Activated naive CD8-positive, alpha-beta T cell treated with anti-CD3 and anti-CD28 coated beads, Interleukin-2, amount 50 U/mL, for 16 hours (primary cell): Measurements from ENCODE around the gene ARL17B.
A peak's percentile ranks its signal among the peaks of the same experiment; 100 is the strongest.
"Not testable (repeated sequence)": the region's sequence is repeated elsewhere in the genome, so short reads cannot be mapped to it uniquely, and the experiment has no call there.

ENCODE experiments used
- DNase-seq: peaks from one replicate; pipeline ENCODE4 v3.0.0-alpha.2; 2020; ENCODE audit warnings: low read depth, low spot score

ARL17B gene

GRCh38 chr17:46290906-46291546 lies 70.5 kb downstream of the ARL17B start:
- DNase-seq, result not testable (repeated sequence)

DNA sequence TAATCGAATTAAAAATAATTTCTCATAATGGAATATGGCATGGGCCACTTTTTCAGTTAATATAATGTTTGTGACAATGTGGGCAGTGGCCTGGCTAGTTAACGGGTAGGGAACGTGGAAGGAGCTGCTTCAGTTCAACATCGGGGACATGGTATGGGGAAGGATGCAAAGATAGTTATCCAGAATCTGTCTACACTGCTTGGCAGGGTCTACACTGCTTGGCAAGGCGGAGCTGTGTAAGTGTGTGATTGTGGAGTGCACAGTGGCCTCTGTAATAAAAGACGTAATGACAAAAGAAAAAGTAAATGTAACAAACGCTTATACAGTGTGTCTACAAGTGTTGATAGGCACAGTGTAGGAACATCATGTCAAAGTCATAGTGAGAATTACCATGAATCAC lies 74.0 kb downstream of the ARL17B start:
- not testable (repeated sequence) for DNase-seq

GRCh38 chr17:46286764-46287221 lies 74.8 kb downstream of the ARL17B start:
- DNase-seq, result peak; percentile 58

DNA sequence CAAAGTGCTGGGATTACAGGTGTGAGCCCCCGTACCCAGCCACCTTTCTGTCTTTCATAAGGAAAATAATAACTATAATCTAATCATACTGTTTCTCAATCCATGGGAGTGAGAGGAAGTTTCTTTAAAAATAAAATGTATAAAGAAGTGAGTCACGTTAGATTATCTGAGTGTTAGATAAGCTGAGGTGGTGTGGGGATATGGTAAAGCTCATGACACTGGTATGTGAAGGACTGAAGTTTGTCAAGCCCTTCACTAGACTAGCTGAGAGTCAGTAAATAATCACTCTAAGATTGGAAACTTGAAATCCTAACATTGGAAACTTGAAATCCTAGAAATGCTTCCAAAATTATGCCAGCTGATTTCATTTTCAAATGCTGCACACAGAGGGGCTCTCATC lies 76.1 kb downstream of the ARL17B start:
- not testable (repeated sequence) for DNase-seq

GRCh38 chr17:46284467-46284866 lies 77.1 kb downstream of the ARL17B start:
- peak; percentile 32 for DNase-seq

DNA sequence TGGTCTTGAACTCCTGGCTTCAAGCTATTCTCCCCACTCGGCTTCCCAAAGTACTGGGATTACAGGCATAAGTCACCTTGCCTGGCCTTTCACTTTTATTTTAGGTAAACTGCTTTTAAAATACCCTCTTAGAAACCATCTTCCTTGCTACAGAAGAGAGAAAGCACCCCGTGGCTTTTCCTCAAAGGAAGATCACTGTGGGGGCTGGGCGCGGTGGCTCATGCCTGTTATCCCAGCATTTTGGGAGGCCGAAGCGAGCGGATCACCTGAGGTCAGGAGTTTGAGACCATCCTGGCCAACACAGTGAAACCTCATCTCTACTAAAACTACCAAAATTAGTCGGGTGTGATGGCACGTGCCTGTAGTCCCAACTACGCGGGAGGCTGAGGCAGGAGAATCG lies 78.9 kb downstream of the ARL17B start:
- DNase-seq, result not testable (repeated sequence)

- DNase-seq, result not testable (repeated sequence)
Observed at GRCh38 chr17:46281336-46281735, 80.2 kb downstream of the ARL17B start.

- not testable (repeated sequence) for DNase-seq
Observed at GRCh38 chr17:46276728-46277479, 84.7 kb downstream of the ARL17B start.

DNA sequence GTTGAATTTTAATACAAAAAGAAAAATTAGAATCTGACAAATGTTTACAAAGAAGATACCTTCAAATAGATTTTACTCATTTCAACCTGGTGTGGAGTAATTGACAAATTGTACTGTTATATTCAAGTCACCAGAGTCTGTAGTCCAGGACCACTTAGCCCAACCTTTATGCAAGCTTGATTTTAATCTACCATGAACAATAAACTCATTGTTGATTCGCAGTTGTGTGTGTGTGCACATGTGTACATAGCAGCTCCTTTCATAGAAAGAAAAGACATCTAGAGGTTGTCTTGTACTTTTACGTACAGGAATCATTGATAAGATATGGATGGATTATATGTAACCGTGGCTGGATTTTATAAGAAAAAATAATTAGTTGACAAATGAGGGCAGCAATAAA lies 87.3 kb downstream of the ARL17B start:
- no peak for DNase-seq

DNA sequence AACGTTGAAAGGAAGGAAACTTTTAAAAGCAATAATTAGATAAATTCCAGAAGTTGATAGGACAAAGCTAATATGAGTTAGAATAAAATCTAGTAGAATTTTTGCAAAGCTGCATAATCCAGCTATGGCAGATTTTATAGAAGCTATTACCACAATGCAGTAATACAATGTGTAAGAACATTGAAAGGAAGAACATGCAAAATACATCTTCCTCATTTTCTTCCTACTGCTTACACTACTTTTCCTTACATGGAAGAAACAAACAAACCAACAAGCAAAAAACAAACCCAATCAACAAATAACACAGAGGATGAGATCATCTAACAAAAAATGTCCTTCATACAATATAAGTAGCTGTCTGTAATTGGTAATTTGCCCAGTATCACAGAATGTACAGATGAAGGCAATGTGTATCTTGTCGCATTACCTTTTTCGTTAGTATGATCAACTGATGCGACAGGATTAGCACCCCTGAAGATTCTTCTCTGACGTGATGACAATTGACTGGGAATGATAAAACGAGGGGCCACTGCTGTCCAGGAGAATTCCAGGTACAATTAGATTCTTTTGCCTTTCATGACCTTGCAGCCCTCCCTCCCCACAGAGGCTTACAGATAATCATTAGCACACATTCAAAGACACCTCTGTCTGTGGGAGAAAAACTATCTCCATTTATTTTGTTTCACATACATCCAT lies 87.9 kb downstream of the ARL17B start:
- DNase-seq, result no peak

GRCh38 chr17:46270032-46270431 lies 91.5 kb downstream of the ARL17B start:
- no peak for DNase-seq

- peak; percentile 69 for DNase-seq
Observed at GRCh38 chr17:46266656-46267544, 94.7 kb downstream of the ARL17B start.

GRCh38 chr17:46266063-46266655 lies 95.4 kb downstream of the ARL17B start:
- DNase-seq, result not testable (repeated sequence)

DNA sequence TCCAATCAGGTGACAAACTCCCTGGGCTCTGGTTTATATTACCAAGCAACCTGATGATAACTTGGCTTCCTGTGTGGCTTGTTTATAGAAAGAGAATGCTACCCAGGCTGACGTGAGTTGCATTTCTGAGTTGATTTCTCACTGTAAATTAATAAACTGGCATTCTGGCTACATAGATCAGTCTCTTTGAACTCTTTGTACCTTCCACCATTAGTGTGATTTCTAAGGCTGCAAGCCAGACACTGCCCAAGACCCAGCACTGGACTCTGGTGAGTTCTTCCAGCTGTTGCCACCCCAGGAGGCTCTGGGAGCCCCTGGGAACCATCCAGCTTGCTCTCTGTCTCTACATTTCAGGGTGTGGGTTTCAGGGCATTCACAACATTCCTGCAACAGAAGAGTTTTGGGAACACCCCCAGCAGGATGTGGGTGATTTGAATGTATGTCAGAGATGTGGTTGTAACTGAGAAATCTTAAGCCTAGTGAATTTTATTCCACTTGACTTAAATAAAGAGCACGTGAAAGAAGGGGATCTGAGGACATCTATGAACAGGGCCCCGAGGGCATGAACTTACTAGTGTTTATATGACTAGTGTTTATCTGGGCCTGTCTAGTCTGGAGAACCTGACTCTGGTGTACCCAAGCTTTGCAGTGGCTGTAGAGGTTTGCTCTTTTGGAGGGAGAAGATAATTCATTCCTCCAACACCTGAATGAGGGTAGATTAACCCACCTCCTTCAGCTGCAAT lies 96.9 kb downstream of the ARL17B start:
- DNase-seq, result no peak

GRCh38 chr17:46262271-46262670 lies 99.3 kb downstream of the ARL17B start:
- no peak for DNase-seq

GRCh38 chr17:46259845-46260661 lies 101.5 kb downstream of the ARL17B start:
- not testable (repeated sequence) for DNase-seq

DNA sequence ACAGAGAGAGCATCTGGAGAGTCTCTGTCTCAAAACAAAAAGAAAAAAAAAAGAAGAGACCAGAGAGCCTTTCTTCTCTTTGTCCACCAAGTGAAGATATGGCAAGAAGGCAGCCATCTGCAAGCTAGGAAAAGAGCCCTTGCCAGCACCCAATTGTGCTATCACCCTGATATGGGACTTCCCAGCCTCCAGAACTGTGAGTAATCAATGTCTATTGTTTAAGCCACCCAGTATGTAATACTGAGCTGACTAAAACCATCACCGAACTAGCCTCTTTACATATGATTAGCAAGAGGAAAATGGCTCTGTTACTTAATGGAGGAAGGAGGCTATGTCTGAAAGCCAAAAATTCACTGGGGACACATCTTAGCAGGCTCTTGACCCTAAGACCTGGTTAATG lies 105.2 kb downstream of the ARL17B start:
- DNase-seq, result not testable (repeated sequence)

GRCh38 chr17:46254215-46254614 lies 107.4 kb downstream of the ARL17B start:
- not testable (repeated sequence) for DNase-seq

DNA sequence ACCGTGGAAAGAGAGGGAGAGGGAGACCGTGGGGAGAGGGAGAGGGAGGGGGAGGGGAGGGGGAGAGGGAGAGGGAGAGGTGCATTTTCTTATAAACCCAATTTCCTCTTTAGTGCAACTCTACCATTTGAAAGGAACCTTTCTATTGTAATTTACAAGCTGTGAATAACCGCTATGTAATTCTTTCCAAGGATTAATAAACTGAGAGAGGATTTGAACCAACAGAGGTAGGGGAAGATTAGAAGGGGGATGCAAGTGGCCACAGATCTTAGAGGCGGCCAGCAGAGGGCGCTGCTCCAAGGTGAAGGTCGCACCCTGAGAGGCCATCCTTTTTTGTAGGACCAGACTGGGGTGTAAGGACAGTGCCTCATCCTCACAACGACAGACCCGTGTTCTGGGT lies 107.8 kb downstream of the ARL17B start:
- peak; percentile 42 for DNase-seq
